ENCODE measurements around the gene MTG2. TPM values are rescaled to one million over a fixed set of nuclear protein-coding genes. Genes with fewer than 3 reads are reported as not detected.

MTG2 gene
- total and polyA plus RNA-seq, 4 donors, result 13.0 to 28.0 (median 24.4) TPM

- peaks cover 4 to 38% (median 29%) of the 10 kb centered on the region in 4 donors for H3K4me1 ChIP-seq (ENCODE audit: control insufficient read depth in 4 of 4, insufficient read depth in 4 of 4, low read length in 3 of 4)
- WGBS, result 96% methylated on average over 12 of the region's 12 CpGs
- no peaks in the 10 kb centered on the region for H3K9me3 ChIP-seq (ENCODE audit: control insufficient read depth in 4 of 4, low read length in 3 of 4)
- no peak overlapping the region for H3K27ac ChIP-seq (ENCODE audit: low read depth in 1 of 2, low read length in 2 of 2)
- no peak overlapping the region for H3K4me3 ChIP-seq (ENCODE audit: low read depth in 1 of 3, low read length in 3 of 3)
- TF ChIP-seq NR2F2 (IDR thresholded peaks at IDR 0.05) (no peak), HNF4G (IDR thresholded peaks at IDR 0.05) (no peak)
- peaks cover 6 to 25% (median 9%) of the 10 kb centered on the region in 4 donors for H3K36me3 ChIP-seq (ENCODE audit: control insufficient read depth in 4 of 4, insufficient read depth in 3 of 4, low read depth in 1 of 4, low read length in 3 of 4)
- DNase-seq (ENCODE audit: low spot score), result no peak
- H3K9ac ChIP-seq (ENCODE audit: low read depth in 1 of 2, low read length in 2 of 2), result no peak overlapping the region
- no peaks in the 10 kb centered on the region for H3K27me3 ChIP-seq (ENCODE audit: control insufficient read depth in 4 of 4, insufficient read depth in 4 of 4, low read length in 3 of 4)
Observed at GRCh38 chr20:62158088-62158400, 24.8 kb upstream of the MTG2 start.

- no peak for DNase-seq (ENCODE audit: low spot score)
- Histone ChIP-seq H3K9me3 (ENCODE audit: control insufficient read depth in 4 of 4, low read length in 3 of 4) (no peaks in the 10 kb centered on the region), H3K9ac (ENCODE audit: low read depth in 1 of 2, low read length in 2 of 2) (no peak overlapping the region), H3K27me3 (ENCODE audit: control insufficient read depth in 4 of 4, insufficient read depth in 4 of 4, low read length in 3 of 4) (no peaks in the 10 kb centered on the region), H3K27ac (ENCODE audit: low read depth in 1 of 2, low read length in 2 of 2) (no peak overlapping the region), H3K4me3 (ENCODE audit: low read depth in 1 of 3, low read length in 3 of 3) (no peak overlapping the region), H3K36me3 (ENCODE audit: control insufficient read depth in 4 of 4, insufficient read depth in 3 of 4, low read depth in 1 of 4, low read length in 3 of 4) (peaks cover 6 to 27% (median 10%) of the 10 kb centered on the region in 4 donors), H3K4me1 (ENCODE audit: control insufficient read depth in 4 of 4, insufficient read depth in 4 of 4, low read length in 3 of 4) (peaks cover 4 to 38% (median 29%) of the 10 kb centered on the region in 4 donors)
- WGBS, result 96% methylated on average over 22 of the region's 22 CpGs
- TF ChIP-seq TAF1 (conservative IDR thresholded peaks at IDR 0.05) (no peak), ZBTB33 (IDR thresholded peaks at IDR 0.05) (no peak), RXRA (IDR thresholded peaks at IDR 0.05) (no peak), HNF4G (IDR thresholded peaks at IDR 0.05) (no peak), EGR1 (IDR thresholded peaks at IDR 0.05; ENCODE audit: low read depth in 2 of 2) (no peak), JUND (IDR thresholded peaks at IDR 0.05) (no peak), HNF4A (conservative IDR thresholded peaks at IDR 0.05) (no peak)
- TF ChIP-seq, protein P1, sequence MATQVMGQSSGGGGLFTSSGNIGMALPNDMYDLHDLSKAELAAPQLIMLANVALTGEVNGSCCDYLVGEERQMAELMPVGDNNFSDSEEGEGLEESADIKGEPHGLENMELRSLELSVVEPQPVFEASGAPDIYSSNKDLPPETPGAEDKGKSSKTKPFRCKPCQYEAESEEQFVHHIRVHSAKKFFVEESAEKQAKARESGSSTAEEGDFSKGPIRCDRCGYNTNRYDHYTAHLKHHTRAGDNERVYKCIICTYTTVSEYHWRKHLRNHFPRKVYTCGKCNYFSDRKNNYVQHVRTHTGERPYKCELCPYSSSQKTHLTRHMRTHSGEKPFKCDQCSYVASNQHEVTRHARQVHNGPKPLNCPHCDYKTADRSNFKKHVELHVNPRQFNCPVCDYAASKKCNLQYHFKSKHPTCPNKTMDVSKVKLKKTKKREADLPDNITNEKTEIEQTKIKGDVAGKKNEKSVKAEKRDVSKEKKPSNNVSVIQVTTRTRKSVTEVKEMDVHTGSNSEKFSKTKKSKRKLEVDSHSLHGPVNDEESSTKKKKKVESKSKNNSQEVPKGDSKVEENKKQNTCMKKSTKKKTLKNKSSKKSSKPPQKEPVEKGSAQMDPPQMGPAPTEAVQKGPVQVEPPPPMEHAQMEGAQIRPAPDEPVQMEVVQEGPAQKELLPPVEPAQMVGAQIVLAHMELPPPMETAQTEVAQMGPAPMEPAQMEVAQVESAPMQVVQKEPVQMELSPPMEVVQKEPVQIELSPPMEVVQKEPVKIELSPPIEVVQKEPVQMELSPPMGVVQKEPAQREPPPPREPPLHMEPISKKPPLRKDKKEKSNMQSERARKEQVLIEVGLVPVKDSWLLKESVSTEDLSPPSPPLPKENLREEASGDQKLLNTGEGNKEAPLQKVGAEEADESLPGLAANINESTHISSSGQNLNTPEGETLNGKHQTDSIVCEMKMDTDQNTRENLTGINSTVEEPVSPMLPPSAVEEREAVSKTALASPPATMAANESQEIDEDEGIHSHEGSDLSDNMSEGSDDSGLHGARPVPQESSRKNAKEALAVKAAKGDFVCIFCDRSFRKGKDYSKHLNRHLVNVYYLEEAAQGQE (IDR thresholded peaks at IDR 0.05), result no peak
Observed at GRCh38 chr20:62158541-62158940, 24.3 kb upstream of the MTG2 start.

- DNase-seq (ENCODE audit: low spot score), result no peak
- no peak for TF ChIP-seq YY1 (IDR thresholded peaks at IDR 0.05)
- TF ChIP-seq HNF4A (conservative IDR thresholded peaks at IDR 0.05), result no peak
- no peak for TF ChIP-seq TAF1 (conservative IDR thresholded peaks at IDR 0.05)
- TF ChIP-seq MAX (IDR thresholded peaks at IDR 0.05), result no peak
- TF ChIP-seq, protein P2, sequence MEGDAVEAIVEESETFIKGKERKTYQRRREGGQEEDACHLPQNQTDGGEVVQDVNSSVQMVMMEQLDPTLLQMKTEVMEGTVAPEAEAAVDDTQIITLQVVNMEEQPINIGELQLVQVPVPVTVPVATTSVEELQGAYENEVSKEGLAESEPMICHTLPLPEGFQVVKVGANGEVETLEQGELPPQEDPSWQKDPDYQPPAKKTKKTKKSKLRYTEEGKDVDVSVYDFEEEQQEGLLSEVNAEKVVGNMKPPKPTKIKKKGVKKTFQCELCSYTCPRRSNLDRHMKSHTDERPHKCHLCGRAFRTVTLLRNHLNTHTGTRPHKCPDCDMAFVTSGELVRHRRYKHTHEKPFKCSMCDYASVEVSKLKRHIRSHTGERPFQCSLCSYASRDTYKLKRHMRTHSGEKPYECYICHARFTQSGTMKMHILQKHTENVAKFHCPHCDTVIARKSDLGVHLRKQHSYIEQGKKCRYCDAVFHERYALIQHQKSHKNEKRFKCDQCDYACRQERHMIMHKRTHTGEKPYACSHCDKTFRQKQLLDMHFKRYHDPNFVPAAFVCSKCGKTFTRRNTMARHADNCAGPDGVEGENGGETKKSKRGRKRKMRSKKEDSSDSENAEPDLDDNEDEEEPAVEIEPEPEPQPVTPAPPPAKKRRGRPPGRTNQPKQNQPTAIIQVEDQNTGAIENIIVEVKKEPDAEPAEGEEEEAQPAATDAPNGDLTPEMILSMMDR (IDR thresholded peaks at IDR 0.05; ENCODE audit: low read depth, low read length, missing input control), result no peak
- no peak for TF ChIP-seq EGR1 (IDR thresholded peaks at IDR 0.05; ENCODE audit: low read depth in 2 of 2)
- no peak for TF ChIP-seq JUND (IDR thresholded peaks at IDR 0.05)
- no peak for TF ChIP-seq RXRA (IDR thresholded peaks at IDR 0.05)
- TF ChIP-seq HNF4G (IDR thresholded peaks at IDR 0.05), result no peak
- no peak for TF ChIP-seq RAD21 (IDR thresholded peaks at IDR 0.05)
- no peak for TF ChIP-seq GABPA (IDR thresholded peaks at IDR 0.05 in 1 of 2, conservative IDR thresholded peaks at IDR 0.05 in 1 of 2)
- no peak for TF ChIP-seq NR2F2 (IDR thresholded peaks at IDR 0.05)
- TF ChIP-seq ZBTB33 (IDR thresholded peaks at IDR 0.05), result no peak
- TF ChIP-seq, protein P3, sequence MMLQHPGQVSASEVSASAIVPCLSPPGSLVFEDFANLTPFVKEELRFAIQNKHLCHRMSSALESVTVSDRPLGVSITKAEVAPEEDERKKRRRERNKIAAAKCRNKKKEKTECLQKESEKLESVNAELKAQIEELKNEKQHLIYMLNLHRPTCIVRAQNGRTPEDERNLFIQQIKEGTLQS (IDR thresholded peaks at IDR 0.05), result no peak
Observed at GRCh38 chr20:62159052-62159451, 23.8 kb upstream of the MTG2 start.

More at GRCh38 chr20:62159052-62159451, 23.8 kb upstream of the MTG2 start:
- H3K36me3 ChIP-seq (ENCODE audit: control insufficient read depth in 4 of 4, insufficient read depth in 3 of 4, low read depth in 1 of 4, low read length in 3 of 4), result peaks cover 9 to 32% (median 10%) of the 10 kb centered on the region in 4 donors
- no peaks in the 10 kb centered on the region for H3K9me3 ChIP-seq (ENCODE audit: control insufficient read depth in 4 of 4, low read length in 3 of 4)
- H3K9ac ChIP-seq (ENCODE audit: low read depth in 1 of 2, low read length in 2 of 2), result no peak overlapping the region
- no peaks in the 10 kb centered on the region for H3K27me3 ChIP-seq (ENCODE audit: control insufficient read depth in 4 of 4, insufficient read depth in 4 of 4, low read length in 3 of 4)
- 77% methylated on average over 11 of the region's 11 CpGs for WGBS
- peak overlapping the region in 1 of 2 donors; percentile 37 for H3K27ac ChIP-seq (ENCODE audit: low read depth in 1 of 2, low read length in 2 of 2)
- H3K4me1 ChIP-seq (ENCODE audit: control insufficient read depth in 4 of 4, insufficient read depth in 4 of 4, low read length in 3 of 4), result peaks cover 4 to 38% (median 29%) of the 10 kb centered on the region in 4 donors
- H3K4me3 ChIP-seq (ENCODE audit: low read depth in 1 of 3, low read length in 3 of 3), result no peak overlapping the region

All from liver (tissue), 9 donors.